ENCODE results near the gene EFNA5. TPM values are rescaled to one million over a fixed set of nuclear protein-coding genes. Genes with fewer than 3 reads are reported as not detected.
"Not testable (repeated sequence)": the region's sequence is repeated elsewhere in the genome, so short reads cannot be mapped to it uniquely, and the experiment has no call there.

EFNA5 gene
- total RNA-seq, 4 donors from 2014 or later: 21.3 to 47.0 (median 29.3) TPM

- H3K4me1 ChIP-seq: peaks cover 42% of the 10 kb centered on the region
- WGBS: 100% methylated on average over 3 of the region's 3 CpGs
- TF ChIP-seq CTCF (IDR thresholded peaks at IDR 0.05) (no peak), POLR2A (IDR thresholded peaks at IDR 0.05) (no peak), POLR2AphosphoS5 (IDR thresholded peaks at IDR 0.05) (no peak), EP300 (IDR thresholded peaks at IDR 0.05) (no peak)
These were observed 211.1 kb downstream of the EFNA5 start for GRCh38 chr5:107459605-107460004.

GRCh38 chr5:107458322-107458721, 212.4 kb downstream of the EFNA5 start:
- WGBS: 72% methylated on average over 5 of the region's 5 CpGs
- DNase-seq (ENCODE audit: low spot score in 2 of 2): no peak
- TF ChIP-seq EP300 (IDR thresholded peaks at IDR 0.05) (no peak), POLR2AphosphoS5 (IDR thresholded peaks at IDR 0.05) (no peak), CTCF (IDR thresholded peaks at IDR 0.05) (no peak), POLR2A (IDR thresholded peaks at IDR 0.05) (no peak)

More at GRCh38 chr5:107459605-107460004, 211.1 kb downstream of the EFNA5 start:
- Histone ChIP-seq H3K27me3 (no peaks in the 10 kb centered on the region), H3K27ac (no peak overlapping the region), H3K36me3 (no peaks in the 10 kb centered on the region), H3K9me3 (no peaks in the 10 kb centered on the region), H3K4me3 (no peak overlapping the region)
- no peak for DNase-seq (ENCODE audit: low spot score in 2 of 2)

GRCh38 chr5:107457881-107458280, 212.9 kb downstream of the EFNA5 start:
- H3K27ac ChIP-seq: no peak overlapping the region
- no peak overlapping the region for H3K4me3 ChIP-seq
- WGBS: 74% methylated on average over 3 of the region's 3 CpGs
- H3K4me1 ChIP-seq: peaks cover 46% of the 10 kb centered on the region
- H3K36me3 ChIP-seq: no peaks in the 10 kb centered on the region
- H3K27me3 ChIP-seq: no peaks in the 10 kb centered on the region
- H3K9me3 ChIP-seq: no peaks in the 10 kb centered on the region
- no peak for TF ChIP-seq POLR2A (IDR thresholded peaks at IDR 0.05)
- TF ChIP-seq EP300 (IDR thresholded peaks at IDR 0.05): no peak
- TF ChIP-seq CTCF (IDR thresholded peaks at IDR 0.05): no peak
- no peak for TF ChIP-seq POLR2AphosphoS5 (IDR thresholded peaks at IDR 0.05)
- no peak for DNase-seq (ENCODE audit: low spot score in 2 of 2)

More at GRCh38 chr5:107458322-107458721, 212.4 kb downstream of the EFNA5 start:
- H3K36me3 ChIP-seq: no peaks in the 10 kb centered on the region
- H3K27me3 ChIP-seq: no peaks in the 10 kb centered on the region
- H3K4me1 ChIP-seq: peaks cover 46% of the 10 kb centered on the region
- H3K27ac ChIP-seq: no peak overlapping the region
- H3K9me3 ChIP-seq: no peaks in the 10 kb centered on the region
- no peak overlapping the region for H3K4me3 ChIP-seq

GRCh38 chr5:107457138-107457537, 213.6 kb downstream of the EFNA5 start:
- Histone ChIP-seq H3K4me3 (no peak overlapping the region), H3K27ac (peak overlapping the region; percentile 63), H3K9me3 (no peaks in the 10 kb centered on the region), H3K27me3 (no peaks in the 10 kb centered on the region), H3K36me3 (no peaks in the 10 kb centered on the region), H3K4me1 (peaks cover 46% of the 10 kb centered on the region)
- TF ChIP-seq CTCF (IDR thresholded peaks at IDR 0.05) (no peak), POLR2A (IDR thresholded peaks at IDR 0.05) (no peak), POLR2AphosphoS5 (IDR thresholded peaks at IDR 0.05) (no peak), EP300 (IDR thresholded peaks at IDR 0.05) (no peak)
- WGBS: 90% methylated on average over 3 of the region's 3 CpGs
- no peak for DNase-seq (ENCODE audit: low spot score in 2 of 2)

- Histone ChIP-seq H3K27ac (peak overlapping the region; percentile 63), H3K4me3 (no peak overlapping the region), H3K9me3 (no peaks in the 10 kb centered on the region), H3K36me3 (no peaks in the 10 kb centered on the region), H3K27me3 (no peaks in the 10 kb centered on the region), H3K4me1 (peaks cover 42% of the 10 kb centered on the region)
- DNase-seq (ENCODE audit: low spot score in 2 of 2): no peak
- TF ChIP-seq POLR2A (IDR thresholded peaks at IDR 0.05): no peak
These were observed 214.4 kb downstream of the EFNA5 start for GRCh38 chr5:107456281-107456715.

GRCh38 chr5:107455111-107455544, 215.6 kb downstream of the EFNA5 start:
- Histone ChIP-seq H3K27me3 (no peaks in the 10 kb centered on the region), H3K4me1 (peaks cover 39% of the 10 kb centered on the region), H3K9me3 (no peaks in the 10 kb centered on the region), H3K4me3 (no peak overlapping the region), H3K36me3 (no peaks in the 10 kb centered on the region), H3K27ac (peak overlapping the region; percentile 58)
- TF ChIP-seq EP300 (IDR thresholded peaks at IDR 0.05) (no peak), CTCF (IDR thresholded peaks at IDR 0.05) (no peak), POLR2A (IDR thresholded peaks at IDR 0.05) (no peak), POLR2AphosphoS5 (IDR thresholded peaks at IDR 0.05) (no peak)
- no peak for DNase-seq (ENCODE audit: low spot score in 2 of 2)
- 64% methylated on average over 4 of the region's 4 CpGs for WGBS

GRCh38 chr5:107451827-107452226, 218.9 kb downstream of the EFNA5 start:
- not testable (repeated sequence) for H3K4me3 ChIP-seq; H3K27ac ChIP-seq; H3K27me3 ChIP-seq; H3K9me3 ChIP-seq; H3K36me3 ChIP-seq; DNase-seq (ENCODE audit: low spot score in 2 of 2)
- 93% methylated on average over 4 of the region's 4 CpGs for WGBS
- H3K4me1 ChIP-seq: peaks cover 24% of the 10 kb centered on the region

Data from suprapubic skin (tissue), 4 donors.